ENCODE data around the gene KHK. TPM values are rescaled to one million over a fixed set of nuclear protein-coding genes. Genes with fewer than 3 reads are reported as not detected.

The KHK gene
- total RNA-seq, 2 donors from 2014 or later: 0.91 to 7.0 TPM

DNA sequence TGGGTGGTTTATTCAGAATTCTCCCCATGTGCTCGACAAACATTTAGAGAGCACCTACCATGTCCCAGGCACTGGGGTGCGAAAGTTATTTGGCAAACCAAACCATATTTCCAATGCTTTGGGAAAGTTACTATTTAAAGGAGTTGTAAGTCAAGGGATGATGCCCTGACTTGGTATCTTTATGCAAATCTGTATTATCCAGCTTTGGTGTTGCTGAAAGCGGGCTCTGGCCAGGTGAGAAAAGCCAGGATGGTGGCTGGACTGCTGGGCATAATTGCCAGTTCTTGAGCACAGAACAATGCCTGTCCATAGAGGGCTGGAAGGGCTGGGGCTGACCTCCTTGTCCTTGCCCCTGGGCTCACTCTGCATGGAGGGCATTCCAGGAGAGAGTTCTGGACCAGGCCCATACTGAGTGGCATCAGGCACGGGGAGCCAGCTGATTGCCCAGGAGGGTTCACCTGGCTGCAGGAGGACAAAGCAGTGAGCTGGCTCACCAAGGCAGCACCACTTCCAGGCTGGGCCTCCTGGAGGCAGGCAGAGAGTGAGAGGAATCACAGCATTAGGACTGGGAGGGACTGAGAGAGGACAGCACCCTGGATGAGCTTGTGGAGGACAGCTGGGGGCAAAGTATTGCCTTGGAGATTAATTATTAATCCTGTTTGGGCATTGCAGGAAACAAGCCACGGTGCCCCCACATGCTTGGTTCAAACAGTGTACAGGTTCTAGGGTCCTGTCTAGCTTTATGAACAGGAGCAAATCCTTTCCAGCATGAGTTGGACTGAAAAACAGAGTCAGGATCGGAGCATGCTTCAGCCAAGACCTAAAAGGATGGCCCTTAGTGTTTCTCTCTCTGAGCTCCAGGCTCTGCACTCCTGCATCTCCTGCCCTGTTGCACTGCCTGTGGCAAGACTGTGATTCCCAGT, 7.1 kb downstream of the KHK start:
- Histone ChIP-seq H3K27ac (no peak overlapping the region), H3K4me3 (no peak overlapping the region), H3K36me3 (no peaks in the 10 kb centered on the region), H3K4me1 (replicated peaks) (peaks cover 3% of the 10 kb centered on the region), H3K9me3 (no peaks in the 10 kb centered on the region), H3K27me3 (replicated peaks; ENCODE audit: insufficient read depth) (no peaks in the 10 kb centered on the region)
- no peak for DNase-seq (ENCODE audit: low spot score)
- TF ChIP-seq POLR2AphosphoS5 (IDR thresholded peaks at IDR 0.05): no peak
- TF ChIP-seq POLR2A (IDR thresholded peaks at IDR 0.05): no peak
- TF ChIP-seq, protein P1, sequence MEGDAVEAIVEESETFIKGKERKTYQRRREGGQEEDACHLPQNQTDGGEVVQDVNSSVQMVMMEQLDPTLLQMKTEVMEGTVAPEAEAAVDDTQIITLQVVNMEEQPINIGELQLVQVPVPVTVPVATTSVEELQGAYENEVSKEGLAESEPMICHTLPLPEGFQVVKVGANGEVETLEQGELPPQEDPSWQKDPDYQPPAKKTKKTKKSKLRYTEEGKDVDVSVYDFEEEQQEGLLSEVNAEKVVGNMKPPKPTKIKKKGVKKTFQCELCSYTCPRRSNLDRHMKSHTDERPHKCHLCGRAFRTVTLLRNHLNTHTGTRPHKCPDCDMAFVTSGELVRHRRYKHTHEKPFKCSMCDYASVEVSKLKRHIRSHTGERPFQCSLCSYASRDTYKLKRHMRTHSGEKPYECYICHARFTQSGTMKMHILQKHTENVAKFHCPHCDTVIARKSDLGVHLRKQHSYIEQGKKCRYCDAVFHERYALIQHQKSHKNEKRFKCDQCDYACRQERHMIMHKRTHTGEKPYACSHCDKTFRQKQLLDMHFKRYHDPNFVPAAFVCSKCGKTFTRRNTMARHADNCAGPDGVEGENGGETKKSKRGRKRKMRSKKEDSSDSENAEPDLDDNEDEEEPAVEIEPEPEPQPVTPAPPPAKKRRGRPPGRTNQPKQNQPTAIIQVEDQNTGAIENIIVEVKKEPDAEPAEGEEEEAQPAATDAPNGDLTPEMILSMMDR (IDR thresholded peaks at IDR 0.05): no peak
- WGBS: 88% methylated on average over 6 of the region's 6 CpGs
- intact Hi-C loops (cut with DNase I): no loop called here

DNA sequence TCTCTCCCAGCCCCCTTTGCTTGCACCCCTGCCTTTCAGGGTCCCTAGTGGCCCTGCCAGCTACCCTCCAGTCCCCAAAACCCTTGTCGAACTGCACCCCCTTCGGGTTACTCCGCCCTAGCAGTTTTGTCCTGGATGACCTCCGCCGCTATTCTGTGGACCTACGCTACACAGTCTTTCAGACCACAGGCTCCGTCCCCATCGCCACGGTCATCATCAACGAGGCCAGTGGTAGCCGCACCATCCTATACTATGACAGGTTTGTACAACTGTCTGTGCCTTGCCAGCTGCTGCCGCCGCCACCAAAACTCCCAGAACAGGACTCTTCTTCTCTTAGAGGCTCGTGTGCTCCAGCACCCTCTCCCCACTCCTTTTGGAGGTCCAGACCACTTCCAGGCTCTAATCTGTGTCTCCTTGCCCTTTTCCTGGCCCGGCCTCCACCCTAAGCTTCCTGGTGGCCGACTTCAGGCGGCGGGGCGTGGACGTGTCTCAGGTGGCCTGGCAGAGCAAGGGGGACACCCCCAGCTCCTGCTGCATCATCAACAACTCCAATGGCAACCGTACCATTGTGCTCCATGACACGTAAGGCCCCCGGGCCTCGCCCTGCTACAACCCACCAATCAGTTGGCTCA, 7.9 kb downstream of the KHK start:
- Histone ChIP-seq H3K4me3 (no peak overlapping the region), H3K9me3 (no peaks in the 10 kb centered on the region), H3K27ac (no peak overlapping the region), H3K36me3 (no peaks in the 10 kb centered on the region), H3K27me3 (replicated peaks; ENCODE audit: insufficient read depth) (no peaks in the 10 kb centered on the region), H3K4me1 (replicated peaks) (peaks cover 3% of the 10 kb centered on the region)
- TF ChIP-seq POLR2AphosphoS5 (IDR thresholded peaks at IDR 0.05): no peak
- TF ChIP-seq, protein P1 (IDR thresholded peaks at IDR 0.05): no peak
- no peak for TF ChIP-seq POLR2A (IDR thresholded peaks at IDR 0.05)
- intact Hi-C loops (cut with DNase I): no loop called here
- WGBS: 91% methylated on average over 24 of the region's 24 CpGs
- no peak for DNase-seq (ENCODE audit: low spot score)

DNA sequence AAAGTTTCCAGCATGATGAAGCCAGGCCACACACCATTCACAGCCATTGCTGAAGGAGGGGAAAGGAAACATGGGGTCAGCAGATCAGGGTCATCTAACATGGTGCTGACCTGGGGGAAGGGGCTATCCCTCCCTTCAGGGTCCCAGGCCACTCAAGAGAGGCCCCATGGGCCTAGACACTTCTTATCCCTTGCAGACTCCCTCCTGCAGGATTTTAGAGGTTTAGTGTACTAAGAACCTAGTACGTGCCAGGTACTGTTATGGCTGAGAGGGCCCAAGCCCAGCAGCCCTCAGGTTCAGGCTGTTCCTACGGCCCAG, 8.8 kb downstream of the KHK start:
- WGBS: 96% methylated on average over 2 of the region's 2 CpGs
- intact Hi-C loops (cut with DNase I): loop anchor here (5.0 kb wide), 1 partner anchor 187 kb away; the partner anchor contains the start of gene TRIM54
- H3K27ac ChIP-seq: no peak overlapping the region
- H3K9me3 ChIP-seq: no peaks in the 10 kb centered on the region
- H3K27me3 ChIP-seq (replicated peaks; ENCODE audit: insufficient read depth): no peaks in the 10 kb centered on the region
- DNase-seq (ENCODE audit: low spot score): no peak
- no peaks in the 10 kb centered on the region for H3K36me3 ChIP-seq
- TF ChIP-seq POLR2AphosphoS5 (IDR thresholded peaks at IDR 0.05) (no peak), POLR2A (IDR thresholded peaks at IDR 0.05) (no peak)
- TF ChIP-seq, protein P1 (IDR thresholded peaks at IDR 0.05): no peak
- H3K4me3 ChIP-seq: no peak overlapping the region
- H3K4me1 ChIP-seq (replicated peaks): peaks cover 3% of the 10 kb centered on the region

DNA sequence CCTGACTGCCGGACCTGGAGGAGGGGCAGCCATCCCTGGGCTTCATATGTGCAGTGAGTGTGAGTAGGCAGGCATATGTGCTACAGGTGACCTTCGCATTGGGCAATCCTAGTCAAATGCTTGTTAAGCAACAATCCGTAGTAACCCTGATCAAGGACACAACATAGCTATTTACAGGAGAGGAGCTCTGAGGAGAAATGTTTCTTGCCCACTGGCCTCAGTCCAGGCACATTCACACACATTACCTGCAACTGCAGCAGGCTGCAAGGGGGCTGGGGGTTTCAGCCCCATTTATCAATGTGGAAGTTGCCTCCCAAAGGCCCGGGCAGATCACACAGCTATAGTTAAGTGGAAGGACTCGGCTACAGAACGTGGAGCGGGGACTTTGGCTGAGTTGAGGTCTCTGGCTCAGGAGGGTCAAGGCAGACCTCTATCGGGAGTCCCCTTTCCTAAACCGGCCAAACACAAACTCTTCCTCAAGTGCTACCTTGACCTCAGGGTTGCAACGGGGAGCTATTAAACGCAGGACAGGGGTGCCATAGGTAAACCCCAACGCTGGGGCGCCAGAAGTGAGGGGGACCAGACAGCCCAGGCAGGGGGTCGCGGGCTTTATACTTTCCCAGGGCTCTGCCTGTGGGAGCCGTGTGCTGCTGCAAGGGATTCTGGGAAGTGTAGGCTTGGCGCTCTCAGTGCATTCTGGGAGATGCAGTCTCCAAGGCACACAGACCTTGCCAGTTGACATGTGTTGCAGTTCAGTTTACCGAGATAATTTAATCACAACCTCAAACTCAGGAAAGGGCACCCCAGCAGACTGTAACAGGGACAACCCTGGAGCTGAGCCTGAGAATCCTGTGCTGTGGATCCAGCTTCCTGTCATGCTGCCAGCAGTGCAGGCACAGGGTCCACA, 9.4 kb downstream of the KHK start:
- DNase-seq (ENCODE audit: low spot score): peak; percentile 38
- H3K36me3 ChIP-seq: no peaks in the 10 kb centered on the region
- WGBS: 31% methylated on average over 18 of the region's 18 CpGs
- H3K9me3 ChIP-seq: no peaks in the 10 kb centered on the region
- no peak overlapping the region for H3K4me3 ChIP-seq
- no peak overlapping the region for H3K27ac ChIP-seq
- intact Hi-C loops (cut with DNase I): loop anchor here (5.0 kb wide), 1 partner anchor 186 kb away; the partner anchor contains the start of gene TRIM54
- TF ChIP-seq POLR2AphosphoS5 (IDR thresholded peaks at IDR 0.05): peak; percentile 72
- no peak for TF ChIP-seq POLR2A (IDR thresholded peaks at IDR 0.05)
- peaks cover 3% of the 10 kb centered on the region for H3K4me1 ChIP-seq (replicated peaks)
- H3K27me3 ChIP-seq (replicated peaks; ENCODE audit: insufficient read depth): no peaks in the 10 kb centered on the region

Data from prostate gland (tissue), 2 donors.